Colonic mucosa (tissue), 4 donors: Measurements from ENCODE around the gene WDR45. TPM values are rescaled to one million over a fixed set of nuclear protein-coding genes. Genes with fewer than 3 reads are reported as not detected.

Experiments
- DNase-seq: peaks from one replicate; pipeline ENCODE4 v3.0.0-alpha.2; 2020
- H3K27ac ChIP-seq: fragments of 200-600 bp; one replicate; pipeline ENCODE4 v1.8.0; 2021
- H3K27me3 ChIP-seq: fragments of 200-600 bp; one replicate; pipeline ENCODE4 v1.8.0; 2021
- H3K36me3 ChIP-seq: fragments of 200-600 bp; one replicate; pipeline ENCODE4 v1.8.0; 2021
- H3K4me1 ChIP-seq: fragments of 200-600 bp; one replicate; pipeline ENCODE4 v1.8.0; 2021; ENCODE audit warnings: mild to moderate bottlenecking
- H3K4me3 ChIP-seq: fragments of 200-600 bp; one replicate; pipeline ENCODE4 v1.8.0; 2021
- H3K9ac ChIP-seq, 2 donors: one replicate each; pipeline ENCODE4 v1.7.0; 2013; ENCODE audit warnings: control low read depth in 2 of 2, low read depth in 2 of 2, low read length in 2 of 2
- H3K9me3 ChIP-seq: fragments of 200-600 bp; one replicate; pipeline ENCODE4 v1.8.0; 2021
- CTCF ChIP-seq: fragments of 200-600 bp; IDR thresholded peaks from one replicate; pipeline ENCODE4 v1.8.0; 2022; ENCODE audit warnings: antibody characterized with exemption, mild to moderate bottlenecking
- intact Hi-C: fragments of 100-400 bp; cut with DNase I; formaldehyde crosslinking; loops from one replicate; pipeline ENCODE4 v1.14.1; 2022
- total RNA-seq, 2 donors: library from RNA; stranded (reverse); fragmentation: NEBNext Ultra II Directional in 1 of 2; extraction: Animal tissue kit (Norgen Biotek cat#: 25700) in 1 of 2; gene quantifications; one replicate each; pipeline ENCODE4 v1.2.1, GENCODE V29; 2021
- donor health status: healthy.
- donor health status: DM: no; HTN: no; CAD: no.
- donor health status: DM: no; HTN: no; CAD: no.

WDR45 gene
- total RNA-seq, 2 donors from 2014 or later = 40.6 to 46.9 TPM

GRCh38 chrX:49058794-49059193, 20.9 kb downstream of the WDR45 start, which contains the start of gene CCDC120:
Gene CCDC120 (plus strand): TSS chrX:49058999. CDS start chrX:49062042, 3,043 bp downstream.
- peak within 1 kb of the TSS; percentile 25 for H3K4me3 ChIP-seq
- TF ChIP-seq CTCF = no peak
- H3K27ac ChIP-seq = peak within 1 kb of the TSS; percentile 67
- H3K9me3 ChIP-seq = no peaks in the 10 kb centered on the region
- peak; percentile 62 for DNase-seq
- no peaks in the 10 kb centered on the region for H3K4me1 ChIP-seq
- peak within 1 kb of the TSS; percentile 61 to 75 for H3K9ac ChIP-seq
- intact Hi-C loops = no loop called here
- no peaks in the 10 kb centered on the region for H3K27me3 ChIP-seq
- no peaks in the 10 kb centered on the region for H3K36me3 ChIP-seq

- Histone ChIP-seq H3K36me3 (no peaks in the 10 kb centered on the region), H3K27ac (peak overlapping the region; percentile 32), H3K27me3 (no peaks in the 10 kb centered on the region), H3K4me1 (no peaks in the 10 kb centered on the region), H3K4me3 (peak overlapping the region; percentile 46), H3K9me3 (no peaks in the 10 kb centered on the region), H3K9ac (peak overlapping the region in 1 of 2 donors; percentile 69)
- DNase-seq = no peak
- intact Hi-C loops = no loop called here
- TF ChIP-seq CTCF = no peak
These were observed 25.5 kb downstream of the WDR45 start for GRCh38 chrX:49054073-49054762.

- H3K4me1 ChIP-seq = no peaks in the 10 kb centered on the region
- H3K9ac ChIP-seq = peak overlapping the region in 1 of 2 donors; percentile 69
- intact Hi-C loops = no loop called here
- H3K36me3 ChIP-seq = no peaks in the 10 kb centered on the region
- no peak for TF ChIP-seq CTCF
- DNase-seq = no peak
- no peaks in the 10 kb centered on the region for H3K27me3 ChIP-seq
- peak overlapping the region; percentile 46 for H3K4me3 ChIP-seq
- peak overlapping the region; percentile 32 for H3K27ac ChIP-seq
- H3K9me3 ChIP-seq = no peaks in the 10 kb centered on the region
These were observed 26.2 kb downstream of the WDR45 start for GRCh38 chrX:49053223-49054072.

GRCh38 chrX:49043987-49044281, 35.8 kb downstream of the WDR45 start:
- H3K4me3 ChIP-seq = peak overlapping the region; percentile 10
- TF ChIP-seq CTCF = no peak
- peak overlapping the region; percentile 74 for H3K27ac ChIP-seq
- H3K4me1 ChIP-seq = no peaks in the 10 kb centered on the region
- DNase-seq = no peak
- H3K9ac ChIP-seq = peak overlapping the region in 1 of 2 donors; percentile 61
- intact Hi-C loops = no loop called here
- no peaks in the 10 kb centered on the region for H3K27me3 ChIP-seq
- no peaks in the 10 kb centered on the region for H3K9me3 ChIP-seq
- peaks cover 2% of the 10 kb centered on the region for H3K36me3 ChIP-seq

- peaks cover 5% of the 10 kb centered on the region for H3K36me3 ChIP-seq
- H3K27me3 ChIP-seq = no peaks in the 10 kb centered on the region
- peak within 1 kb of the TSS; percentile 90 for H3K27ac ChIP-seq
- intact Hi-C loops = no loop called here
- peak; percentile 36 for TF ChIP-seq CTCF
- peak within 1 kb of the TSS; percentile 75 to 90 for H3K9ac ChIP-seq
- no peaks in the 10 kb centered on the region for H3K4me1 ChIP-seq
- no peaks in the 10 kb centered on the region for H3K9me3 ChIP-seq
- H3K4me3 ChIP-seq = peak within 1 kb of the TSS; percentile 67
- peak; percentile 96 for DNase-seq
These were observed 36.3 kb downstream of the WDR45 start, which contains the start of gene TFE3 for GRCh38 chrX:49043220-49043986. Gene TFE3 (minus strand): TSS chrX:49043357. CDS start chrX:49043226, 131 bp downstream.
